NCI-H128 (cell line): ENCODE results near the gene RCBTB1.
"Not testable (repeated sequence)": the region's sequence is repeated elsewhere in the genome, so short reads cannot be mapped to it uniquely, and the experiment has no call there.

ENCODE experiments used
- DNase-seq: peaks from one replicate; lab custom pipeline; 2025; ENCODE audit not compliant: unreplicated experiment; lab: John Stamatoyannopoulos, UW

The RCBTB1 gene

DNA sequence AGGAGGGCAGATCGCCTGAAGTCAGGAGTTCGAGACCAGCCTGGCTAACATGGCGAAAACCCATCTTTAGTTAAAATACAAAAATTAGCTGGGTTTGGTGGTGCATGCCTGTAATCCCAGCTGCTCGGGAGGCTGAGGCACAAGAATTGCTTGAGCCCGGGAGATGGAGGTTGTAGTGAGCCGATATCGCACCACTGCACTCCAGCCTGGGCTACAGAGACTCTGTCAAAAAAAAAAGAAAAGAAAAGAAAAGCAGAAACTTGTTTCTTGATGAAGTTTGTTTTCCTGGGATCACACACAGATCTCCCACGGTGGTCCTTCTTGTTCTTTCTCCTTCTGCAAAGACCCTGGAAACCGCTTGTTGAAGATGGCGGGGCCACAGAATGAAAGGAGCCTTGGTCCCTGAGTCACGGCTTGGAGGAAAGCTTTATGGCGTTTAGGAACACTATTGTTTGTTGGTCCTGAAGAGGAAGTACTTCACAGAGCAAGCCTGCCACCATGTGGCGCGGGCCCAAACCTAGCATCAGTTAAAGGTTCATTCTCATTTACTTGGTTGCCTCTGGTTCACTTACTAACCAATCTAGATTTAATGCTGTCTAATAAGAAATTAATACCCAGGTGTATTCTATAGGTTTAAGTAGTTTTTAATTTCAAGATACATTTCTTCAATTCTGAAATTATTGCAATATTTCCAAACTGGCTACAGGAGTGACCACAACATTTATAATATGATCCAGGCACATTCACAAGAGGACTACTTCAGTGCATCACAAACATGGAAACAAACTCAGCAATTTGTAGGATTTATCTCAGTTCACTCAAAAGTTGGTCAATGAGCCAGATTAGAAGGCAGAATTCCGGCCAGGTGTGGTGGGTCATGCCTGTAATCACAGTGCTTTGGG lies 21.6 kb upstream of the RCBTB1 start:
- DNase-seq: peak; percentile 77

DNA sequence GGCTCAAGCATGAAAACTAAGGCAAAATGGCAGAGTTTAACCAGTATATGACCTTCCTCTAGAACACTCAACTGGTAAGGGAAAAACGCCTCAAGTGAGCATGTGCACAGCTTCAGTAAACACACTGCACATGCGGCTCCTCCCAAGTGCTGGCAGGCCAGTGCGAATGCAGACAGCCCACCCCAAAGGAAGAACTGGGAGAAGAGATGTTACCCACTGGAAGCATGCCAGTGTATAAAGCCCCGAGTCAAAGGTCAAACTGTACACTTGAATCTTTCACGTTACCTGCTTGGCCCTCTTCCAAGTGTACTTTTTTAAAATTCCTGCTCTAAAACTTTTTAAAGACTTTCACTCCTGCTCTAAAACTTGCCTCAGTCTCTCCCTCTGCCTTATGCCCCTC lies 19.2 kb upstream of the RCBTB1 start:
- no peak for DNase-seq

GRCh38 chr13:49602615-49603014 lies 17.3 kb upstream of the RCBTB1 start:
- DNase-seq: not testable (repeated sequence)

- no peak for DNase-seq
Measured at GRCh38 chr13:49602005-49602404, 16.6 kb upstream of the RCBTB1 start.

GRCh38 chr13:49597043-49597641 lies 11.8 kb upstream of the RCBTB1 start:
- no peak for DNase-seq

GRCh38 chr13:49596221-49596620 lies 10.9 kb upstream of the RCBTB1 start:
- no peak for DNase-seq

- DNase-seq: no peak
Measured at GRCh38 chr13:49594576-49594975, 9.2 kb upstream of the RCBTB1 start.

- not testable (repeated sequence) for DNase-seq
Measured at GRCh38 chr13:49593876-49594275, 8.5 kb upstream of the RCBTB1 start.

GRCh38 chr13:49590714-49591113 lies 5.4 kb upstream of the RCBTB1 start:
- not testable (repeated sequence) for DNase-seq

- DNase-seq: no peak
Measured at GRCh38 chr13:49587311-49587847, 2.0 kb upstream of the RCBTB1 start.

GRCh38 chr13:49586717-49587116 lies 1.4 kb upstream of the RCBTB1 start:
- DNase-seq: no peak

DNA sequence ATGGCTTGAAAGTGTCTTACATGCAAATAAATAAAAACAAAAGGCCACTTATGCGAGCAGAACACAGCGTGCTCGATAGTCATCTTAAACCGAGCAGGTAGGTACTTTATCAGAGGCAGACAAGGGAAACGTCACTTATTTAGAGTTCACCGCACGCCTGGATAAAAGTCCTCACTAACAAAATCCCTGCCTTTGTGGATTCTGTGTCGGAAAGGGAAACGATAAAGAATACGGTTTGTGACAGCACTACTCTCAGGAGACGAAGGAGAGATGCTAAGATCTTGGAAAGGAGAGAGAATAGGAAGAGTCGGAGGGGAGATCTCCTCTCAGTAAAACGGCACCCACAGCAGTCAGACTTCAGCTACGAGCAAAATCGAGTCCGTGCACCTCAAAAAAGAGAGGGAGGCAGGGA lies 581 bp downstream of the RCBTB1 start:
- no peak for DNase-seq

DNA sequence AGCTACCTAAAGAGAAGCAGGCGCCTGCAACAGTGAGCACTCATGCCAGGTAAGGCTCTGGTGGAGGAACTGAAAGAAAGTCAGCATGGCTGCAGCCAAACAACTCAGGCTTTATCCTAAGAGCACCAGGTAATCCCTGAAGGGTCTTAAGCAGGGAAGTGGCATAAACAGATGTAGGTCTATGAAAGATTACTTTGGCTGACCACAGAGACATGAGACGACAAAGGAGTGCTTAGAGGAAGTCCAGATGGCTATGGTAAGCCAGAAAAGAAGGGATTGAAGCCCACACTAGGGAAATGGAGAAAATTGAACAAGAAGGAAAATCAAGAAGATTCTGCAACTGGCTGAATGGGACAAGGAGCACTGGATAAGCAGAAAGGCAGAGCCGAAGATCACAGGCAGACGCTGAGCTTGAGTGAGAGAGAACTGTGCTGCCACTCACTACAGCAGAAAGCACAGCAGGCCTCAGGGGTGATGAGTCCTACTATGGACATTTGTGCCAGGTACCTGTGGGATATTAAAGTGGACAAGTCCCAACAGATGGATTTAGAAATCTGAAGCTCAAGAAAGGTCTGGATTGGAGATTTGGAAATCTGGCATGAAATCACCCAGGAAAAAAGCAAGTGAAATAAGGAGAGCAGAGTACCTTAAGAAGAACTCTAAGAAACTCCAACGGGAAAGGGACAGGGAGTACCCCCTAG lies 4.2 kb downstream of the RCBTB1 start:
- DNase-seq: no peak

GRCh38 chr13:49579501-49579900 lies 5.9 kb downstream of the RCBTB1 start:
- DNase-seq: no peak

DNA sequence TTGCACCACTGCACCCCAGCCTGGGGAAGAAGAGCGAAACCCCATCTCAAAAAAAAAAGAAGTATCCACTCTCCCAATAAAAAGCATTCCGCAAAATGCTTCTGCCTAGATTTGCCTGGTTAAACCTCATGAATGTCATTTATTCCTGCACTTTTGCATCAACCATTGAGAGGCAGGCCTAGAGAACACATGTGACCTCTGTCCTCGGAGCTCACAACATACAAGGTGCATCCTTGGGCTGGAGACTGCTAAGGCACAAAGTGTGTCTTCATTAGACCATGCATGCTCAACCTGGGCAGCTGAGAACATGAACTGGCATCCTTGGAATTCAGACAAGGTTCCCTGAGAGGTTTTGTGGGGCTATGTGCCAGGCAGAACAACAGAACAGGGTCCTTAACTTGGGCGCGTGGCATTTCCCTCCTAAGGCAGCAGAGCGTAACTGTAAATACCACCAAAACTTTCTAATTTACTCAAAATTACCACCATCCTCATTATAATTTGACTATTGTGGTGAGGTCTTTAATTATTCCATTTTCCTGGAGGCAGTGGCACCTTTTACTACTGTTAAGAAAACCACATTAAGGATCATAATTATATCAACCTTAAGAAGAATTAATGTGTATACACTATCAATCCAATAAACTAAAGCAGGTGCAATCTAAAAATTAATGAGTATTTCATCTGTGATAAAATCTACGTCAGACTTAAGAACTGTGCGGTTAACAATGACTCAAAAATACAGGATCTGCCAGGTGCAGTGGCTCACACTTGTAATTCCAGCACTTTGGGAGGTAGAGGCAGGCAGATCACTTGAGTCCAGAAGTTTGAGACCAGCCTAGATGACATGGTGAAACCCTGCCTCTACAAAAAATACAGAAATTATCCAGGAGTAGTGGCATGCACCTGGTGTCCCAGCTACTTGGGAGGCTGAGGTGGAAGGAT lies 13.8 kb downstream of the RCBTB1 start:
- no peak for DNase-seq

DNA sequence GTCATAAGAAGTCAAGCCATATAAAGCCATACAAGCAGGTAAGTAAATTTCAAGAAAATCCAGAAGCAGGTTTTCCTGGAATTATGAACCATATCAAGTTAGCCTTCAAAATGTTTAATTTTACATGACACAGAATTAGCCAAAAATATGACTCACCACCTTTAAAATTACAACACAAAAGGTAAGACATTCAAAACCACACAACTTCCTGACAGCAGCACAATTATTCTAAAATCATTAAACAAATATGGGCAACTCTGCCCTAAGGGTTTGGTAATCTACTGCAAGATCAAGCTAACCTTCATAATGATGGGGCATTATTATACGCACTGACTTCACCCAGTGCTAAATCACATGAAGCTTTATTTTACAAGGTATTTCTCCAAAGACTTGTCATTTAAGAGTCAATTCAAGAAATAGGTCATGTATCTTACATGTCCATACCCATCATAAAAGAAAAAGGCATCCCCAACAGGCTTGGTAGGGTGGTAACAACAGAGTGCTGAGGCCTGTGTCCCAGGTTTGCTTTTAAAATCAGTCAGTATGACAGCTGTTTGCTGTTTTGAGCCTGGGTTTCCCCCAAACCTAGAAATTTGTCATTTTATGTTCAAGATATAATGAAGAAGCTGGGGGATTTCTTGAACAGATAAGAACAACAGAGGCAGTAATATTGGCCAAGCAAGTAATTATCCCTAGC lies 15.2 kb downstream of the RCBTB1 start:
- DNase-seq: no peak

- no peak for DNase-seq
Measured at GRCh38 chr13:49567491-49567890, 17.9 kb downstream of the RCBTB1 start.

DNA sequence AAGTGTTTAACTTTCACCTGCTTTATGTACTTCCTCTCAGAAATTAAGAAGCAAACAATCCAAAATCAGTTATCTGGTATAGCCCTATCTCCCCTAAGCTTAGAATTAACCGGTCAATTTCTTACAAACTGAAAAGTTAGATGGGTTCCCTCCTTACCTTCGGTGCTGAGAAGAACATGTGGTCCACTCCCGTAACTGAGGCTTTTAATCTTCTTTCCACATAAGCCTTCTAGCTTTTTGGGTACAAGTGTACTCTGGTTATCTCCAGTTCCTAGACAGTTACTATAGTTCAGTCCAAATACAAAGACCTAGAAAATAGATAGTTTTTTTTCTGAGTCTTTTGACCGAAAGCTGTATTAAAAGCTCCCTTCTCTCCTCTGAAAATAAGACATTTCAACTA lies 18.9 kb downstream of the RCBTB1 start:
- no peak for DNase-seq

DNA sequence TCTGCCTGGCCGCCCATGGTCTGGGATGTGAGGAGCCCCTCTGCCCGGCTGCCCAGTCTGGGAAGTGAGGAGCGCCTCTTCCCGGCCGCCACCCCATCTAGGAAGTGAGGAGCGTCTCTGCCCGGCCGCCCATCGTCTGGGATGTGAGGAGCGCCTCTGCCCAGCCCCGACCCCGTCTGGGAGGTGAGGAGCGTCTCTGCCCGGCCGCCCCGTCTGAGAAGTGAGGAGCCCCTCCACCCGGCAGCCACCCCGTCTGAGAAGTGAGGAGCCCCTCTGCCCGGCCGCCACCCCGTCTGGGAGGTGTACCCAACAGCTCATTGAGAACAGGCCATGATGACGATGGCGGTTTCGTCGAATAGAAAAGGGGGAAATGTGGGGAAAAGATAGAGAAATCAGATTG lies 19.9 kb downstream of the RCBTB1 start:
- DNase-seq: not testable (repeated sequence)

- DNase-seq: no peak
Measured at GRCh38 chr13:49563516-49563915, 21.8 kb downstream of the RCBTB1 start.
